Activated CD4-positive, CD25-positive, alpha-beta regulatory T cell treated with anti-CD3 and anti-CD28 coated beads, Interleukin-2, amount 50 U/mL, for 16 hours (primary cell): ENCODE results near the gene LSM7.

Experiments used
- DNase-seq: peaks from one replicate; pipeline ENCODE4 v3.0.0-alpha.2; 2020; ENCODE audit warnings: low read depth, low spot score

The LSM7 gene

GRCh38 chr19:2323707-2324106 is 4.7 kb downstream of the LSM7 start:
- DNase-seq, result no peak

GRCh38 chr19:2321565-2322283 is 6.7 kb downstream of the LSM7 start:
- no peak for DNase-seq

- no peak for DNase-seq
Observed at GRCh38 chr19:2320939-2321338, 7.4 kb downstream of the LSM7 start.

- DNase-seq, result no peak
Observed at GRCh38 chr19:2320049-2320448, 8.3 kb downstream of the LSM7 start.

GRCh38 chr19:2319551-2319950 is 8.8 kb downstream of the LSM7 start:
- DNase-seq, result no peak

- DNase-seq, result no peak
Observed at GRCh38 chr19:2318923-2319322, 9.5 kb downstream of the LSM7 start.

- DNase-seq, result no peak
Observed at GRCh38 chr19:2317756-2318155, 10.6 kb downstream of the LSM7 start.

GRCh38 chr19:2317300-2317699 is 11.1 kb downstream of the LSM7 start:
- no peak for DNase-seq

GRCh38 chr19:2315818-2316353 is 12.5 kb downstream of the LSM7 start:
- no peak for DNase-seq

- DNase-seq, result no peak
Observed at GRCh38 chr19:2315121-2315817, 13.1 kb downstream of the LSM7 start.

- no peak for DNase-seq
Observed at GRCh38 chr19:2312820-2313501, 15.4 kb downstream of the LSM7 start.

GRCh38 chr19:2311093-2311492 is 17.3 kb downstream of the LSM7 start:
- no peak for DNase-seq

GRCh38 chr19:2309734-2310362 is 18.5 kb downstream of the LSM7 start:
- no peak for DNase-seq

- DNase-seq, result no peak
Observed at GRCh38 chr19:2308114-2308556, 20.3 kb downstream of the LSM7 start, which contains the start of gene LINGO3. Gene LINGO3, minus strand, starts transcription at chr19:2308154. Its CDS starts 16,378 bp downstream, at chr19:2291776.

- DNase-seq, result no peak
Observed at GRCh38 chr19:2307518-2308012, 20.8 kb downstream of the LSM7 start.

- no peak for DNase-seq
Observed at GRCh38 chr19:2306971-2307370, 21.4 kb downstream of the LSM7 start.

GRCh38 chr19:2306281-2306806 is 22.0 kb downstream of the LSM7 start:
- no peak for DNase-seq

GRCh38 chr19:2305452-2306280 is 22.7 kb downstream of the LSM7 start:
- DNase-seq, result no peak

- no peak for DNase-seq
Observed at GRCh38 chr19:2303211-2303798, 25.1 kb downstream of the LSM7 start.
